GM23338 (cell line): Measurements from ENCODE around the gene SDC1. TPM values are rescaled to one million over a fixed set of nuclear protein-coding genes. Genes with fewer than 3 reads are reported as not detected.
A peak's percentile ranks its signal among the peaks of the same experiment; 100 is the strongest.

Experiments
- ATAC-seq: fragments of 200-7000 bp; cut with Tn5 transposase; 3 replicates; pipeline ENCODE4 v1.9.1; 2020
- DNase-seq: peaks from one replicate; pipeline ENCODE4 v3.0.0-alpha.2; 2015; ENCODE audit warnings: low spot score
- H2AFZ ChIP-seq: fragments of 200-600 bp; sonication (generic); 2 replicates; pipeline ENCODE4 v1.8.0; 2016; ENCODE audit warnings: antibody characterized with exemption, mild to moderate bottlenecking, moderate library complexity
- H3F3A ChIP-seq: fragments of 200-600 bp; sonication (generic); replicated peaks from 2 replicates; pipeline ENCODE4 v1.8.0; 2017; ENCODE audit warnings: antibody characterized with exemption, mixed run types, low read depth
- H3K27ac ChIP-seq: fragments of 200-600 bp; sonication (generic); 2 replicates; pipeline ENCODE4 v1.6.1; 2016; ENCODE audit warnings: low read depth
- H3K27me3 ChIP-seq: fragments of 200-600 bp; sonication (generic); 2 replicates; pipeline ENCODE4 v1.8.0; 2016; ENCODE audit warnings: mild to moderate bottlenecking, mixed run types, moderate library complexity; ENCODE audit not compliant: insufficient read depth
- H3K36me3 ChIP-seq: fragments of 200-600 bp; sonication (generic); 2 replicates; pipeline ENCODE4 v1.8.0; 2016; ENCODE audit warnings: mild to moderate bottlenecking; ENCODE audit not compliant: insufficient read depth
- H3K4me1 ChIP-seq: fragments of 200-600 bp; sonication (generic); 2 replicates; pipeline ENCODE4 v1.8.0; 2016; ENCODE audit warnings: mild to moderate bottlenecking, moderate library complexity; ENCODE audit not compliant: insufficient read depth
- H3K4me2 ChIP-seq: fragments of 200-600 bp; sonication (generic); 2 replicates; pipeline ENCODE4 v1.7.1; 2017; ENCODE audit warnings: mixed run types
- H3K4me3 ChIP-seq: fragments of 200-600 bp; sonication (generic); 2 replicates; pipeline ENCODE4 v1.6.1; 2016; ENCODE audit warnings: mixed run types
- H3K79me2 ChIP-seq: fragments of 200-600 bp; sonication (generic); replicated peaks from 2 replicates; pipeline ENCODE4 v1.8.0; 2017; ENCODE audit warnings: mild to moderate bottlenecking; ENCODE audit not compliant: insufficient read depth
- H3K9me2 ChIP-seq: fragments of 200-600 bp; sonication (generic); 2 replicates; pipeline ENCODE4 v1.8.0; 2017; ENCODE audit not compliant: insufficient read depth
- H4K20me1 ChIP-seq: fragments of 200-600 bp; sonication (generic); replicated peaks from 2 replicates; pipeline ENCODE4 v1.8.0; 2017; ENCODE audit warnings: mild to moderate bottlenecking; ENCODE audit not compliant: insufficient read depth
- H3K27ac Mint-ChIP-seq: 2 replicates; pipeline ENCODE4 v1.8.0; 2020; ENCODE audit warnings: inconsistent platforms, mild to moderate bottlenecking, moderate library complexity, mixed read lengths
- H3K27me3 Mint-ChIP-seq: 3 replicates; pipeline ENCODE4 v1.8.0; 2022; ENCODE audit warnings: low read depth, mild to moderate bottlenecking, moderate library complexity, mixed read lengths, inconsistent platforms; ENCODE audit not compliant: insufficient read depth, poor library complexity
- H3K36me3 Mint-ChIP-seq: 3 replicates; pipeline ENCODE4 v1.8.0; 2021; ENCODE audit warnings: low read depth, mild to moderate bottlenecking, inconsistent platforms, moderate library complexity, mixed read lengths
- H3K4me1 Mint-ChIP-seq: 3 replicates; pipeline ENCODE4 v1.8.0; 2020; ENCODE audit warnings: mild to moderate bottlenecking, inconsistent platforms, mixed read lengths
- H3K4me3 Mint-ChIP-seq: 3 replicates; pipeline ENCODE4 v1.8.0; 2021; ENCODE audit warnings: moderate library complexity, mild to moderate bottlenecking, inconsistent platforms, mixed read lengths
- H3K9me3 Mint-ChIP-seq: 3 replicates; pipeline ENCODE4 v1.8.0; 2020; ENCODE audit warnings: moderate library complexity, mild to moderate bottlenecking, inconsistent platforms, mixed read lengths
- CREB1 ChIP-seq: fragments of 250-450 bp; sonication (Bioruptor Pico); IDR thresholded peaks from 2 replicates; pipeline ENCODE4 v1.5.0; 2020; ENCODE audit warnings: low read depth, mild to moderate bottlenecking, moderate library complexity
- ETS1 ChIP-seq: IDR thresholded peaks from 2 replicates; pipeline ENCODE4 v1.6.1; 2016; ENCODE audit warnings: antibody characterized with exemption
- EZH2 ChIP-seq: fragments of 200-600 bp; sonication (generic); IDR thresholded peaks from one replicate; pipeline ENCODE4 v1.8.0; 2017; ENCODE audit warnings: antibody characterized with exemption, mild to moderate bottlenecking, low read depth; ENCODE audit not compliant: unreplicated experiment
- EZH2phosphoT487 ChIP-seq: fragments of 200-600 bp; sonication (generic); IDR thresholded peaks from one replicate; pipeline ENCODE4 v1.8.1; 2018; ENCODE audit warnings: antibody characterized with exemption; ENCODE audit not compliant: unreplicated experiment
- JUNB ChIP-seq: IDR thresholded peaks from one replicate; pipeline ENCODE4 v1.6.1; 2016; ENCODE audit warnings: antibody characterized with exemption; ENCODE audit not compliant: unreplicated experiment
- POLR2AphosphoS5 ChIP-seq: IDR thresholded peaks from 2 replicates; pipeline ENCODE4 v1.6.1; 2016; ENCODE audit warnings: antibody characterized with exemption, low read depth
- STAT1 ChIP-seq: IDR thresholded peaks from one replicate; pipeline ENCODE4 v1.6.1; 2016; ENCODE audit warnings: antibody characterized with exemption; ENCODE audit not compliant: unreplicated experiment
- ZNF114 ChIP-seq: fragments of 250-450 bp; sonication (Bioruptor Pico); IDR thresholded peaks from 2 replicates; pipeline ENCODE4 v1.5.0; 2020; ENCODE audit warnings: mild to moderate bottlenecking, moderate library complexity
- ZNF331 ChIP-seq: fragments of 250-450 bp; sonication (Bioruptor Pico); IDR thresholded peaks from 2 replicates; pipeline ENCODE4 v1.5.0; 2020; ENCODE audit warnings: low read depth, mild to moderate bottlenecking, moderate library complexity
- ZNF462 ChIP-seq: fragments of 250-450 bp; sonication (Bioruptor Pico); IDR thresholded peaks from 2 replicates; pipeline ENCODE4 v1.5.0; 2020; ENCODE audit warnings: mild to moderate bottlenecking, moderate library complexity
- polyA plus RNA-seq: library from polyadenylated mRNA; unstranded; fragments of >200 nt; fragmentation: Nextera tagmentation; extraction: Ambion mirVana; gene quantifications from 2 replicates; pipeline ENCODE4 v1.2.1, GENCODE V29; 2016
- total RNA-seq: library from RNA; depleted of rRNA; stranded (reverse); fragments of >200 nt; shearing (Covaris generic); gene quantifications from 2 replicates; pipeline ENCODE4 v1.2.3, GENCODE V29; 2014

The SDC1 gene
- total and polyA plus RNA-seq, 2 experiments from 2014 or later = 16.6 to 43.0 TPM

- TF ChIP-seq STAT1 = no peak
- Mint-ChIP-seq H3K27me3 (peaks cover 3% of the 10 kb centered on the region), H3K36me3 (no peaks in the 10 kb centered on the region), H3K9me3 (no peaks in the 10 kb centered on the region), H3K4me3 (no peak overlapping the region), H3K4me1 (peaks cover 4% of the 10 kb centered on the region), H3K27ac (no peak overlapping the region)
- H3K79me2 ChIP-seq = no peaks in the 10 kb centered on the region
- 0 out of 2 replicates have a peak, but pooled peaks cover 4% of the 10 kb centered on the region for H3F3A ChIP-seq
- H3K4me2 ChIP-seq = no peak overlapping the region
- H4K20me1 ChIP-seq = no peaks in the 10 kb centered on the region
- no peaks in the 10 kb centered on the region for H3K27me3 ChIP-seq
- no peak overlapping the region for H3K27ac ChIP-seq
- no peak overlapping the region for H3K4me3 ChIP-seq
- H2AFZ ChIP-seq = no peak overlapping the region
- H3K9me2 ChIP-seq = 0 out of 2 replicates have a peak, but pooled peaks cover 4% of the 10 kb centered on the region
- H3K36me3 ChIP-seq = no peaks in the 10 kb centered on the region
- no peak for ATAC-seq
- DNase-seq = no peak
- H3K4me1 ChIP-seq = peaks cover 9% of the 10 kb centered on the region
Measured at GRCh38 chr2:20164734-20165478, 60.0 kb downstream of the SDC1 start.

GRCh38 chr2:20164061-20164733, 60.7 kb downstream of the SDC1 start:
- H3K27ac Mint-ChIP-seq = no peak overlapping the region
- ATAC-seq = peak; percentile 54
- no peaks in the 10 kb centered on the region for H3K4me1 Mint-ChIP-seq
- no peak for TF ChIP-seq JUNB
- TF ChIP-seq EZH2phosphoT487 = no peak
- no peak for TF ChIP-seq CREB1 (CRISPR knock-in tag)
- no peak for TF ChIP-seq ETS1
- TF ChIP-seq POLR2AphosphoS5 = no peak
- no peak for TF ChIP-seq ZNF331 (CRISPR knock-in tag)
- no peak for TF ChIP-seq ZNF114 (CRISPR knock-in tag)
- TF ChIP-seq EZH2 = no peak
- no peak for TF ChIP-seq ZNF462 (CRISPR knock-in tag)

More at GRCh38 chr2:20164061-20164733, 60.7 kb downstream of the SDC1 start:
- H3K4me3 Mint-ChIP-seq = no peak overlapping the region
- peaks cover 3% of the 10 kb centered on the region for H3K27me3 Mint-ChIP-seq
- H3K4me1 ChIP-seq = peaks cover 5% of the 10 kb centered on the region; the same call in 1 of the 2 replicates
- no peaks in the 10 kb centered on the region for H3K36me3 Mint-ChIP-seq
- H4K20me1 ChIP-seq = no peaks in the 10 kb centered on the region
- H3K27ac ChIP-seq = no peak overlapping the region
- H2AFZ ChIP-seq = peak overlapping the region; percentile 66; the same call in 1 of the 2 replicates
- no peaks in the 10 kb centered on the region for H3K27me3 ChIP-seq
- 0 out of 2 replicates have a peak, but pooled peaks cover 4% of the 10 kb centered on the region for H3K9me2 ChIP-seq
- no peak overlapping the region for H3K4me2 ChIP-seq
- no peak overlapping the region for H3K4me3 ChIP-seq
- peak; percentile 45 for DNase-seq
- H3K79me2 ChIP-seq = no peaks in the 10 kb centered on the region
- H3K9me3 Mint-ChIP-seq = no peaks in the 10 kb centered on the region; the same call in 2 of the 3 replicates
- H3K36me3 ChIP-seq = no peaks in the 10 kb centered on the region
- H3F3A ChIP-seq = 0 out of 2 replicates have a peak, but pooled peaks cover 4% of the 10 kb centered on the region
